Stimulated activated CD8-positive, alpha-beta memory T cell treated with anti-CD3 and anti-CD28 coated beads, Interleukin-7, amount 100 ng/mL, for 4 hours (primary cell): ENCODE results near the gene UBL4A.
A peak's percentile ranks its signal among the peaks of the same experiment; 100 is the strongest.

ENCODE experiments used
- DNase-seq, 2 donors: peaks; one replicate each; pipeline ENCODE4 v3.0.0-alpha.2; 2020; ENCODE audit warnings: low read depth in 2 of 2

UBL4A gene

GRCh38 chrX:154437971-154438893 lies 48.2 kb downstream of the UBL4A start:
- no peak for DNase-seq

GRCh38 chrX:154436983-154437752 lies 49.2 kb downstream of the UBL4A start, which contains the start of gene GDI1:
Gene GDI1, plus strand, starts transcription at chrX:154437154. Its CDS starts 101 bp downstream, at chrX:154437255.
- DNase-seq: peak in 1 of 2 donors; percentile 40

- DNase-seq: peak in 1 of 2 donors; percentile 45
These were observed 49.9 kb downstream of the UBL4A start for GRCh38 chrX:154436374-154436982.

GRCh38 chrX:154435171-154435733 lies 51.2 kb downstream of the UBL4A start:
- no peak for DNase-seq

- no peak for DNase-seq
These were observed 51.8 kb downstream of the UBL4A start for GRCh38 chrX:154434394-154435168.
